Endodermal cell (in vitro differentiated cells): Measurements from ENCODE around the gene FGD4. TPM values are rescaled to one million over a fixed set of nuclear protein-coding genes. Genes with fewer than 3 reads are reported as not detected.
"Not testable (repeated sequence)": the region's sequence is repeated elsewhere in the genome, so short reads cannot be mapped to it uniquely, and the experiment has no call there.

Experiments
- DNase-seq: peaks from one replicate; pipeline ENCODE4 v3.0.0-alpha.2; 2017
- H3K27ac ChIP-seq: 2 replicates; pipeline ENCODE4 v1.5.1; 2013; ENCODE audit warnings: mild to moderate bottlenecking, low read depth, low read length, moderate library complexity
- H3K27me3 ChIP-seq: 2 replicates; pipeline ENCODE4 v1.6.1; 2013; ENCODE audit warnings: mild to moderate bottlenecking, low read length, moderate library complexity; ENCODE audit not compliant: insufficient read depth, control insufficient read depth, poor library complexity, severe bottlenecking
- H3K36me3 ChIP-seq: 2 replicates; pipeline ENCODE4 v1.7.0; 2013; ENCODE audit warnings: mild to moderate bottlenecking, low read length, moderate library complexity; ENCODE audit not compliant: control insufficient read depth, insufficient read depth
- H3K4me1 ChIP-seq: one replicate; pipeline ENCODE4 v1.7.0; 2013; ENCODE audit warnings: low read length; ENCODE audit not compliant: control insufficient read depth, insufficient read depth
- H3K4me3 ChIP-seq: 2 replicates; pipeline ENCODE4 v1.5.1; 2013; ENCODE audit warnings: mild to moderate bottlenecking, low read length, moderate library complexity
- H3K9ac ChIP-seq: 2 replicates; pipeline ENCODE4 v1.6.1; 2013; ENCODE audit warnings: mild to moderate bottlenecking, low read length, moderate library complexity; ENCODE audit not compliant: poor library complexity, severe bottlenecking; ENCODE audit errors: extremely low read depth
- H3K9me3 ChIP-seq: 2 replicates; pipeline ENCODE4 v1.6.1; 2013; ENCODE audit warnings: mild to moderate bottlenecking, low read length, moderate library complexity; ENCODE audit not compliant: control insufficient read depth
- H3K27ac Mint-ChIP-seq: 2 replicates; pipeline ENCODE4 v1.8.0; 2020; ENCODE audit warnings: mixed read lengths
- H3K27me3 Mint-ChIP-seq: 2 replicates; pipeline ENCODE4 v1.8.0; 2021; ENCODE audit warnings: mild to moderate bottlenecking, mixed read lengths; ENCODE audit not compliant: insufficient read depth
- H3K36me3 Mint-ChIP-seq: 2 replicates; pipeline ENCODE4 v1.8.0; 2020; ENCODE audit warnings: low read depth, mixed read lengths
- H3K4me1 Mint-ChIP-seq: 2 replicates; pipeline ENCODE4 v1.8.0; 2020; ENCODE audit warnings: mixed read lengths
- H3K4me3 Mint-ChIP-seq: 2 replicates; pipeline ENCODE4 v1.8.0; 2020; ENCODE audit warnings: mild to moderate bottlenecking, moderate library complexity, mixed read lengths
- H3K9me3 Mint-ChIP-seq: 2 replicates; pipeline ENCODE4 v1.8.0; 2020; ENCODE audit warnings: mild to moderate bottlenecking, mixed read lengths
- CTCF ChIP-seq: fragments of 200-600 bp; sonication (generic); conservative IDR thresholded peaks from 2 replicates; pipeline ENCODE4 v1.5.0; 2021; ENCODE audit warnings: antibody characterized with exemption, mild to moderate bottlenecking
- WGBS, 2 experiments: methylation state at CpG; one replicate each; pipeline versions ENCODE4 v1.1.5 to v1.1.7; 2013; ENCODE audit warnings: missing lambda C conversion rate in 2 of 2, mixed read lengths in 1 of 2; ENCODE audit not compliant: insufficient coverage in 1 of 2, insufficient read length in 1 of 2; 5-methylcytosine and 5-hydroxymethylcytosine counted together
- total RNA-seq, 2 donors: library from RNA; stranded (reverse); fragmentation: NEBNext Ultra II Directional in 1 of 2; extraction: Animal tissue kit (Norgen Biotek cat#: 25700) in 1 of 2; gene quantifications; 2 replicates in 1 of 2; 3 replicates in 1 of 2; pipeline ENCODE4 v1.2.1, GENCODE V29; 2021

Gene FGD4
- total RNA-seq, 2 donors from 2014 or later: 27.6 to 57.7 TPM

DNA sequence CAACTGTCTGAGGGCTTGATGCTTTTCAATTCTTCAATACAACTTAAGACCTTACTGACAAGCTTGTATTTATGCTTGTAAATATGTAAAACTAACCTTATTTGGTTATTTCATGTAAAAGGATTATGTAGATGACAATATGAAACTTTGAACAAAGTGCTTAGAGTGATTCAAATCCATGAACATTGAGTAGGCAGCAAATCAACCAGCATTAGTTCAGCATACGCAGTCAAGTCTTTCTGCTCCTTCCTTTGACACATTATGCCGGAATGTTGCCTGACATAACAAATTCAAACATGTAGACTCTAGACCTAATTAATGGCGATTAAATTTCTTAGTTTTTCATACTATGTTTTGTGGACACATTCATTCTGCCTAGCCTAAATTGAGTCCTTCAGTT lies 105.2 kb downstream of the FGD4 start:
- 89 to 97% methylated on average over 3 of the region's 3 CpGs for WGBS, 2 experiments
- no peaks in the 10 kb centered on the region for H3K9me3 ChIP-seq
- H3K27ac ChIP-seq: no peak overlapping the region
- peak overlapping the region; percentile 13 for H3K4me3 ChIP-seq
- no peak for DNase-seq
- Mint-ChIP-seq H3K27ac (no peak overlapping the region), H3K4me3 (no peak overlapping the region), H3K4me1 (peaks cover 47% of the 10 kb centered on the region), H3K27me3 (no peaks in the 10 kb centered on the region), H3K36me3 (peaks cover 6% of the 10 kb centered on the region), H3K9me3 (no peaks in the 10 kb centered on the region)
- TF ChIP-seq CTCF: no peak
- peaks cover 7% of the 10 kb centered on the region for H3K4me1 ChIP-seq
- no peaks in the 10 kb centered on the region for H3K27me3 ChIP-seq
- H3K36me3 ChIP-seq: no peaks in the 10 kb centered on the region
- no peak overlapping the region for H3K9ac ChIP-seq

DNA sequence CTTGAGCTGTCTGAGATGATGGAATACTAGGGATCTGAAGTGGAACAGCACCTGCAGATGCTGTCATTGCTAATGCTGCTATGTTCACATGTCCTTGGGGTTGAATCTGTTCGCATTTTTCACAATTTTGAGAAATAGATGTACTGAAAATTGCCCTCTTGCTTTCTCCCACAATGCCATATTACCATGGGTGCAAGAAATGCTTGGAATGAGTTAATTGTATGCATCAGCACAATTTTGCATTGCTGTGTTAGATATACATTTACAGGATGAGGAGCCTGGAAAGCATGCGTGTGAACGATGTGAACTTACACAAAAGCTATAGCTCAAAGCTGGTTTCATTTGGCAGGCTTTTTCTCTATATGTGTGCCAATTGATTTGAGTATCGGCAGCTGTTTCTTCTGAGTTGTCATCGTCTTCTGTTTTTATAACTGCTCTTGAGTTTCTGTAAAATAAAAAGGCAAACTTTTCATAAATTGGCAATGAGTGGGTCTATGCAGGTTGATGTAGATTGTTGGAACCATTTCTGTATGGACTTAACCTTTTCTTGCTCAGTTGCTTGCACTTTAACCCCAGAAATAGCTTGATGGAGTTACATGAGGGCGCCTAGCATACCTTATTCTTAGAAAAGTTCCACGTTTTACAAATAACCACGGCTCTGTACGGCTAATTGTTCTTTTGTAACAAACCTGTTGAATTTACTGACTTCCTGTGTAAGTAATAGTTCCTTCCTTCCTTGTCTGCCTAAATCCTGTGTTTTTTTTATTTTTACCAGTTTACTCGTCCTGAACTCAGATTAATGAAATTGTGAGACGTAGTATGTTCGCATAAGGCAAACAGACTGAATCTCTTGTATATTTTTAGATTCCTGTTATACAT lies 105.9 kb downstream of the FGD4 start:
- Histone ChIP-seq H3K36me3 (no peaks in the 10 kb centered on the region), H3K9me3 (no peaks in the 10 kb centered on the region), H3K4me3 (no peak overlapping the region), H3K9ac (no peak overlapping the region), H3K4me1 (peaks cover 7% of the 10 kb centered on the region), H3K27ac (no peak overlapping the region), H3K27me3 (no peaks in the 10 kb centered on the region)
- TF ChIP-seq CTCF: no peak
- DNase-seq: no peak
- Mint-ChIP-seq H3K4me1 (peaks cover 47% of the 10 kb centered on the region), H3K4me3 (no peak overlapping the region), H3K27ac (peak overlapping the region; percentile 1), H3K27me3 (no peaks in the 10 kb centered on the region), H3K36me3 (peaks cover 6% of the 10 kb centered on the region), H3K9me3 (no peaks in the 10 kb centered on the region)
- WGBS, 2 experiments: 93 to 97% methylated on average over 9 to 12 of the region's 12 CpGs

DNA sequence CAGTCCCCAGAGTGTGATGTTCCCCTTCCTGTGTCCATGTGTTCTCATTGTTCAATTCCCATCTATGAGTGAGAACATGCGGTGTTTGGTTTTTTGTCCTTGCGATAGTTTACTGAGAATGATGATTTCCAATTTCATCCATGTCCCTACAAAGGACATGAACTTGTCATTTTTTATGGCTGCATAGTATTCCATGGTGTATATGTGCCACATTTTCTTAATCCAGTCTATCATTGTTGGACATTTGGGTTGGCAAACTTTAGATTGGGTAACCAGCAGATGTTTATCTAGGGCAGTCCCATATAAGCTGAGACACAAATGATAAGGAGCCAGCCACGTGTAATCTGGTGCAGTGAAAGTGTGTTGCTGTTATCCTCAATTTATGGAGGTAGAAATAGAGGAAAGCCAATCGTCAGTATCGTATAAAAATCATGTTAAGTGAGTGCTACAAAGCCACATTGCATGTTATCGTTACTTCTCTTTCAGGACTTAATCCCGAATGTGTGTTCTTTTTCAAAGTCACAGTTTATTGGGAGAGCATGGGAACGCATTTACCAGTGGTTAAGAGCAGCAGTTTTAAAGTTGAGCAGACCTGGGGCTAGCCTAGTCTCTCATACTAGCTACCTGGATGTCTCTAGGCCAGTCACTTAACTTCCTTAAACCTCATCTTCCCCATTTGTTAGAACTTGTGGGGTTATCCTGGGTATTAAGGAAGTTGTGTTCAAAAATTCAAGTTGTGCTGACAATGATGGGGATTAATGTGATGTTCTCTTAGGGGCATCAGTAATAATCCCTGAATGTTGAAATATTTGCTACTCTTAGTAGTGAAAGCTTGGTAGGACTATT lies 108.0 kb downstream of the FGD4 start:
- not testable (repeated sequence) for DNase-seq, H3K36me3 Mint-ChIP-seq, H3K9ac ChIP-seq, H3K9me3 Mint-ChIP-seq, H3K27me3 ChIP-seq, H3K4me3 ChIP-seq, H3K27me3 Mint-ChIP-seq, H3K27ac Mint-ChIP-seq, H3K27ac ChIP-seq, H3K4me3 Mint-ChIP-seq, H3K4me1 ChIP-seq, H3K9me3 ChIP-seq, H3K36me3 ChIP-seq
- peaks cover 37% of the 10 kb centered on the region for H3K4me1 Mint-ChIP-seq
- 93 to 95% methylated on average over 6 of the region's 8 CpGs for WGBS, 2 experiments
